Measurements from ENCODE around the gene LHPP.

The LHPP gene

GRCh38 chr10:124461642-124462347, at the start of gene LHPP:
LHPP (plus strand) TSS chr10:124461823; CDS start chr10:124461863, 40 bp downstream.
- DNase-seq (ENCODE audit: low read depth, low spot score) = no peak
- no peak for TF ChIP-seq CTCF (IDR thresholded peaks at IDR 0.05; ENCODE audit: insufficient read depth, low read length, missing control alignments)
- ChIA-PET CTCF (interaction anchor here (0.7 to 1.4 kb wide), 5 partner anchors 26 to 283 kb away, joined by 3 to 4 read pairs (median 3); no protein-coding TSS in a partner anchor), POLR2A (interaction anchor here (0.5 to 0.8 kb wide), 2 partner anchors 43 to 1366 kb away, joined by 3 to 5 read pairs; partner anchors contain the start of gene OAT)
- H3K4me3 ChIP-seq (ENCODE audit: low read depth, low read length) = peak within 1 kb of the TSS; percentile 81

GRCh38 chr10:124414076-124414475, 47.5 kb upstream of the LHPP start:
- ChIA-PET POLR2A (no interaction called here), CTCF (interaction anchor here (2.1 to 5.9 kb wide), 3 partner anchors 10 to 419 kb away, joined by 7 to 37 read pairs (median 32); no protein-coding TSS in a partner anchor)
- H3K4me3 ChIP-seq (ENCODE audit: low read depth, low read length) = no peak overlapping the region
- no peak for DNase-seq (ENCODE audit: low read depth, low spot score)
- TF ChIP-seq CTCF (IDR thresholded peaks at IDR 0.05; ENCODE audit: insufficient read depth, low read length, missing control alignments) = no peak

- no peak for DNase-seq (ENCODE audit: low read depth, low spot score)
- POLR2A ChIA-PET = no interaction called here
- TF ChIP-seq CTCF (IDR thresholded peaks at IDR 0.05; ENCODE audit: insufficient read depth, low read length, missing control alignments) = no peak
- CTCF ChIA-PET = interaction anchor here (1.4 to 5.9 kb wide), 3 partner anchors 11 to 26 kb away, joined by 5 to 37 read pairs (median 32); no protein-coding TSS in a partner anchor
- no peak overlapping the region for H3K4me3 ChIP-seq (ENCODE audit: low read depth, low read length)
Observed at GRCh38 chr10:124415210-124415609, 46.4 kb upstream of the LHPP start.

- ChIA-PET CTCF (interaction anchor here (2.4 to 5.9 kb wide), 3 partner anchors 13 to 421 kb away, joined by 14 to 37 read pairs (median 15); no protein-coding TSS in a partner anchor), POLR2A (interaction anchor here (0.6 kb wide), 1 partner anchor 89 kb away, joined by 4 read pairs; no protein-coding TSS in a partner anchor)
- TF ChIP-seq CTCF (IDR thresholded peaks at IDR 0.05; ENCODE audit: insufficient read depth, low read length, missing control alignments) = no peak
- H3K4me3 ChIP-seq (ENCODE audit: low read depth, low read length) = no peak overlapping the region
- DNase-seq (ENCODE audit: low read depth, low spot score) = no peak
Observed at GRCh38 chr10:124416733-124417132, 44.9 kb upstream of the LHPP start.

- peak overlapping the region; percentile 76 for H3K4me3 ChIP-seq (ENCODE audit: low read depth, low read length)
Observed at GRCh38 chr10:124417895-124418725, 43.5 kb upstream of the LHPP start.

More at GRCh38 chr10:124417895-124418725, 43.5 kb upstream of the LHPP start:
- DNase-seq (ENCODE audit: low read depth, low spot score) = no peak
- POLR2A ChIA-PET = interaction anchor here (0.6 to 1.5 kb wide), 6 partner anchors 14 to 424 kb away, joined by 3 to 8 read pairs (median 3); no protein-coding TSS in a partner anchor
- TF ChIP-seq CTCF (IDR thresholded peaks at IDR 0.05; ENCODE audit: insufficient read depth, low read length, missing control alignments) = peak; percentile 12
- CTCF ChIA-PET = interaction anchor here (0.6 to 5.9 kb wide), 5 partner anchors 10 to 423 kb away, joined by 3 to 37 read pairs (median 14); no protein-coding TSS in a partner anchor
